ENCODE results near the gene PNN.
"Not testable (repeated sequence)": the region's sequence is repeated elsewhere in the genome, so short reads cannot be mapped to it uniquely, and the experiment has no call there.

GRCh38 chr14:39143226-39143625 is 31.8 kb upstream of the PNN start:
- TF ChIP-seq CTCF, POLR2A, POLR2AphosphoS5 (IDR thresholded peaks at IDR 0.05): not testable (repeated sequence)

Data from breast epithelium (tissue), 3 donors.